Vagina (tissue), 2 donors: ENCODE results near the gene GAB2.

Experiments used
- CTCF ChIP-seq, 3 experiments: fragments of 450-650 bp in 2 of 3; fragments of 200-600 bp in 1 of 3; sonication (generic) in 1 of 3; IDR thresholded peaks; one replicate each; pipeline ENCODE4 v1.5.1; 2017 to 2019; ENCODE audit warnings: antibody characterized with exemption in 3 of 3, mild to moderate bottlenecking in 2 of 3, moderate library complexity in 2 of 3
- POLR2A ChIP-seq, 2 donors: fragments of 450-650 bp; IDR thresholded peaks; one replicate each; pipeline ENCODE4 v1.6.1; 2017; ENCODE audit warnings: antibody characterized with exemption in 2 of 2, mild to moderate bottlenecking in 2 of 2, moderate library complexity in 2 of 2

GRCh38 chr11:78336877-78337553 lies 80.6 kb downstream of the GAB2 start:
- no peak for TF ChIP-seq CTCF (IDR thresholded peaks at IDR 0.05)
- TF ChIP-seq POLR2A (IDR thresholded peaks at IDR 0.05), result no peak
